HUES64 (cell line): ENCODE data around the gene TTPAL. TPM values are rescaled to one million over a fixed set of nuclear protein-coding genes. Genes with fewer than 3 reads are reported as not detected.

Experiments
- H3K27ac ChIP-seq: 2 replicates; pipeline ENCODE4 v1.7.0; 2013; ENCODE audit warnings: low read depth, low read length, inconsistent platforms
- H3K27me3 ChIP-seq: 2 replicates; pipeline ENCODE4 v1.6.1; 2013; ENCODE audit warnings: mild to moderate bottlenecking, low read length; ENCODE audit not compliant: insufficient read depth
- H3K36me3 ChIP-seq: 2 replicates; pipeline ENCODE4 v1.6.1; 2013; ENCODE audit warnings: mild to moderate bottlenecking, low read length; ENCODE audit not compliant: insufficient read depth
- H3K4me1 ChIP-seq: 2 replicates; pipeline ENCODE4 v1.6.1; 2013; ENCODE audit warnings: mild to moderate bottlenecking, low read length, moderate library complexity; ENCODE audit not compliant: insufficient read depth
- H3K4me3 ChIP-seq: 2 replicates; pipeline ENCODE4 v1.5.1; 2013; ENCODE audit warnings: mild to moderate bottlenecking, low read length, moderate library complexity
- H3K9ac ChIP-seq: 2 replicates; pipeline ENCODE4 v1.6.1; 2013; ENCODE audit warnings: mild to moderate bottlenecking, low read depth, low read length
- H3K9me3 ChIP-seq: 2 replicates; pipeline ENCODE4 v1.6.1; 2013; ENCODE audit warnings: low read depth, low read length; ENCODE audit not compliant: insufficient read depth
- WGBS: fragments of 150-250, 120-280 bp; methylation state at CpG from one replicate; pipeline ENCODE4 v1.1.7; 2013; ENCODE audit warnings: missing lambda C conversion rate; 5-methylcytosine and 5-hydroxymethylcytosine counted together
- polyA plus RNA-seq, 2 experiments: library from polyadenylated mRNA; stranded (reverse); fragments of 50-300 nt; gene quantifications; one replicate each; pipeline ENCODE4 v1.2.3, GENCODE V29; 2013

TTPAL gene
- 8.4 TPM for polyA plus RNA-seq (2013, experiment 1 of 2)
- polyA plus RNA-seq (2013, experiment 2 of 2) = 8.4 TPM

- Histone ChIP-seq H3K9me3 (no peaks in the 10 kb centered on the region), H3K9ac (peak within 1 kb of the TSS; percentile 81), H3K27ac (peak within 1 kb of the TSS; percentile 82), H3K4me1 (peaks cover 10% of the 10 kb centered on the region; the same call in 1 of the 2 replicates), H3K36me3 (peaks cover 11% of the 10 kb centered on the region), H3K4me3 (peak within 1 kb of the TSS; percentile 83), H3K27me3 (no peaks in the 10 kb centered on the region)
- 3% methylated on average over 55 of the region's 55 CpGs for WGBS
Observed at GRCh38 chr20:44475694-44476560, at the start of gene TTPAL. Gene TTPAL, plus strand, starts transcription at chr20:44475874. Its CDS starts 4,126 bp downstream, at chr20:44480000.

- H3K27ac ChIP-seq = no peak overlapping the region
- H3K4me3 ChIP-seq = no peak overlapping the region
- 91% methylated on average over 2 of the region's 2 CpGs for WGBS
- H3K9ac ChIP-seq = no peak overlapping the region
- no peaks in the 10 kb centered on the region for H3K9me3 ChIP-seq
- H3K27me3 ChIP-seq = no peaks in the 10 kb centered on the region
- no peaks in the 10 kb centered on the region for H3K4me1 ChIP-seq
- no peaks in the 10 kb centered on the region for H3K36me3 ChIP-seq
Observed at GRCh38 chr20:44425923-44426322, 49.8 kb upstream of the TTPAL start.

- Histone ChIP-seq H3K27ac (no peak overlapping the region), H3K4me1 (no peaks in the 10 kb centered on the region), H3K4me3 (no peak overlapping the region), H3K9me3 (no peaks in the 10 kb centered on the region), H3K9ac (no peak overlapping the region), H3K36me3 (no peaks in the 10 kb centered on the region), H3K27me3 (no peaks in the 10 kb centered on the region)
- WGBS = 89% methylated on average over 9 of the region's 10 CpGs
Observed at GRCh38 chr20:44426879-44427790, 48.5 kb upstream of the TTPAL start.

- Histone ChIP-seq H3K4me3 (no peak overlapping the region), H3K9me3 (no peaks in the 10 kb centered on the region), H3K27ac (no peak overlapping the region), H3K4me1 (no peaks in the 10 kb centered on the region), H3K27me3 (no peaks in the 10 kb centered on the region), H3K9ac (no peak overlapping the region), H3K36me3 (no peaks in the 10 kb centered on the region)
- WGBS = 88% methylated on average over 3 of the region's 3 CpGs
Observed at GRCh38 chr20:44427804-44428173, 47.9 kb upstream of the TTPAL start.

GRCh38 chr20:44428174-44429016 is 47.3 kb upstream of the TTPAL start:
- WGBS = 87% methylated on average over 8 of the region's 8 CpGs
- Histone ChIP-seq H3K27ac (no peak overlapping the region), H3K4me1 (no peaks in the 10 kb centered on the region), H3K36me3 (no peaks in the 10 kb centered on the region), H3K27me3 (no peaks in the 10 kb centered on the region), H3K9me3 (no peaks in the 10 kb centered on the region), H3K9ac (no peak overlapping the region), H3K4me3 (no peak overlapping the region)

- H3K36me3 ChIP-seq = no peaks in the 10 kb centered on the region
- no peaks in the 10 kb centered on the region for H3K9me3 ChIP-seq
- WGBS = 96% methylated on average over 2 of the region's 2 CpGs
- H3K4me1 ChIP-seq = no peaks in the 10 kb centered on the region
- no peaks in the 10 kb centered on the region for H3K27me3 ChIP-seq
- H3K9ac ChIP-seq = no peak overlapping the region
- H3K4me3 ChIP-seq = no peak overlapping the region
- no peak overlapping the region for H3K27ac ChIP-seq
Observed at GRCh38 chr20:44429017-44429339, 46.7 kb upstream of the TTPAL start.

GRCh38 chr20:44429419-44430269 is 46.0 kb upstream of the TTPAL start:
- Histone ChIP-seq H3K27me3 (no peaks in the 10 kb centered on the region), H3K9me3 (no peaks in the 10 kb centered on the region), H3K36me3 (no peaks in the 10 kb centered on the region), H3K27ac (no peak overlapping the region), H3K4me1 (no peaks in the 10 kb centered on the region), H3K4me3 (no peak overlapping the region), H3K9ac (no peak overlapping the region)
- WGBS = 92% methylated on average over 17 of the region's 17 CpGs

GRCh38 chr20:44430270-44431065 is 45.2 kb upstream of the TTPAL start:
- H3K9ac ChIP-seq = no peak overlapping the region
- H3K4me3 ChIP-seq = no peak overlapping the region
- H3K4me1 ChIP-seq = no peaks in the 10 kb centered on the region
- H3K36me3 ChIP-seq = no peaks in the 10 kb centered on the region
- no peaks in the 10 kb centered on the region for H3K27me3 ChIP-seq
- WGBS = 97% methylated on average over 4 of the region's 7 CpGs
- H3K27ac ChIP-seq = no peak overlapping the region
- H3K9me3 ChIP-seq = no peaks in the 10 kb centered on the region

GRCh38 chr20:44431118-44431501 is 44.6 kb upstream of the TTPAL start:
- WGBS = 93% methylated on average over 4 of the region's 4 CpGs
- Histone ChIP-seq H3K27ac (no peak overlapping the region), H3K36me3 (no peaks in the 10 kb centered on the region), H3K9me3 (no peaks in the 10 kb centered on the region), H3K9ac (no peak overlapping the region), H3K4me1 (no peaks in the 10 kb centered on the region), H3K27me3 (no peaks in the 10 kb centered on the region), H3K4me3 (no peak overlapping the region)
